H1 (cell line): ENCODE data around the gene TSC2. TPM values are rescaled to one million over a fixed set of nuclear protein-coding genes. Genes with fewer than 3 reads are reported as not detected.

ENCODE experiments used
- GTF2F1 ChIP-seq: IDR thresholded peaks from 2 replicates; pipeline ENCODE4 v1.6.1; 2012; ENCODE audit warnings: low read depth, low read length, improper control_type of control experiment, borderline replicate concordance
- HDAC2 ChIP-seq, 2 experiments: fragments of 300-600 bp in 1 of 2; sonication (generic) in 1 of 2; IDR thresholded peaks; 2 replicates each; pipeline ENCODE4 v1.6.1; 2011 to 2012; ENCODE audit warnings: low read depth in 2 of 2, low read length in 2 of 2, mild to moderate bottlenecking in 2 of 2, moderate library complexity in 2 of 2, borderline replicate concordance in 1 of 2, inconsistent platforms in 1 of 2
- KDM1A ChIP-seq: fragments of 200-600, 300-600 bp; sonication (generic); IDR thresholded peaks from 2 replicates; pipeline ENCODE4 v1.7.1; 2016; ENCODE audit warnings: mild to moderate bottlenecking, low read length, borderline replicate concordance
- KDM5A ChIP-seq: fragments of 200-600 bp; IDR thresholded peaks from 2 replicates; pipeline ENCODE4 v1.7.1; 2012; ENCODE audit warnings: mild to moderate bottlenecking, low read length, inconsistent platforms, mixed read lengths
- MAFK ChIP-seq: IDR thresholded peaks from 2 replicates; pipeline ENCODE4 v1.6.1; 2012; ENCODE audit warnings: low read depth, mild to moderate bottlenecking, improper control_type of control experiment, low read length
- NRF1 ChIP-seq: IDR thresholded peaks from 2 replicates; pipeline ENCODE4 v1.6.1; 2011; ENCODE audit warnings: mild to moderate bottlenecking, low read depth, low read length, improper control_type of control experiment
- POLR2AphosphoS5 ChIP-seq: IDR thresholded peaks from 2 replicates; pipeline ENCODE4 v1.6.1; 2011; ENCODE audit warnings: low read depth, low read length
- SRF ChIP-seq: IDR thresholded peaks from 2 replicates; pipeline ENCODE4 v1.6.1; 2011; ENCODE audit warnings: mild to moderate bottlenecking, low read depth, low read length, moderate library complexity
- USF2 ChIP-seq: IDR thresholded peaks from 2 replicates; pipeline ENCODE4 v1.6.1; 2011; ENCODE audit warnings: low read length, improper control_type of control experiment
- polyA plus RNA-seq, 7 experiments: library from polyadenylated mRNA; depleted of rRNA in 3 of 7; stranded (reverse) in 5 of 7; unstranded in 2 of 7; fragments of >200 nt in 5 of 7; fragments of 200-250 nt in 2 of 7; gene quantifications; 1 replicate in 5 of 7; 2 replicates in 1 of 7; 4 replicates in 1 of 7; pipeline versions ENCODE4 v1.2.1 to v1.2.3, GENCODE V29; 2011 to 2013; ENCODE audit warnings: missing spikeins in 2 of 7, mixed read lengths in 2 of 7
- total RNA-seq: library from RNA; stranded (reverse); fragmentation: NEBNext Ultra II Directional; extraction: Animal tissue kit (Norgen Biotek cat#: 25700); gene quantifications from 2 replicates; pipeline ENCODE4 v1.2.1, GENCODE V29; 2021

Gene TSC2
- total and polyA plus RNA-seq, 2 of the 8 experiments (the other 6 are each of a cell fraction or from before 2014, with no cell fraction given), result 65.9 to 96.6 TPM

DNA sequence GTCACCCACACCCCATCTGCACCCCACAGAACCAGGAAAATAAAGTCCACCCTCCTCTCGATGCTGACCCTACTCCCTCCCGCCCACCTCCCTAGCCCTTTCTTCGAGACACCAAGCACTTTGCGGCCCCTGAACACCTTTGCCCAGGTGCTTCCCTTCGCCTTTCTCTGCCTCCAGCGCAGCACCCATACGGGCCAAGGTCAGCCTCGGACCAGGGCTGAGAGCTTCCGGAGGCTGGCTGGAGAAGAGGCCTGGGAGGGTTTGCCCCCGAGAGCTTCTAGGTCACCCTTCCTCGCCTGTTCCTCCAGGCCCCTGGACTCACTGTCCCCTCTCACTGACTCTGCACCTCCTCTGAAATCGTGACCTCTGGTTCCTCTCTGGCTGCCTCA lies 23.8 kb upstream of the TSC2 start (continued):
- TF ChIP-seq SRF (no peak), KDM5A (no peak), USF2 (no peak), POLR2AphosphoS5 (no peak), GTF2F1 (no peak), KDM1A (no peak), MAFK (no peak), NRF1 (no peak), HDAC2 (IDR thresholded peaks at IDR 0.05; ENCODE audit: borderline replicate concordance in 1 of 2, low read depth in 2 of 2, low read length in 2 of 2) (no peak)
